Right lobe of liver (tissue), 6 donors: ENCODE results near the gene PPM1L. TPM values are rescaled to one million over a fixed set of nuclear protein-coding genes. Genes with fewer than 3 reads are reported as not detected.

Experiments
- ATAC-seq, 4 donors: fragments of 200-7000 bp; cut with Tn5 transposase; one replicate each; pipeline ENCODE4 v1.9.1; 2020; ENCODE audit warnings: mild to moderate bottlenecking in 4 of 4, moderate library complexity in 4 of 4
- DNase-seq, 3 donors: peaks; one replicate each; pipeline ENCODE4 v3.0.0-alpha.2; 2020
- H3K27ac ChIP-seq, 3 donors: fragments of 200-600 bp; one replicate each; pipeline ENCODE4 v1.8.0; 2022
- H3K27me3 ChIP-seq, 2 donors: fragments of 200-600 bp; one replicate each; pipeline ENCODE4 v1.8.0; 2022
- H3K36me3 ChIP-seq, 4 donors: fragments of 200-600 bp; sonication (generic) in 1 of 4; one replicate each; pipeline versions ENCODE4 v1.5.1 to v1.8.0; 2017 to 2022; ENCODE audit warnings: control low read depth in 1 of 4
- H3K4me1 ChIP-seq, 4 donors: fragments of 200-600 bp; sonication (generic) in 1 of 4; one replicate each; pipeline versions ENCODE4 v1.5.1 to v1.8.0; 2017 to 2022; ENCODE audit warnings: control low read depth in 1 of 4
- H3K4me3 ChIP-seq, 3 donors: fragments of 200-600 bp; one replicate each; pipeline ENCODE4 v1.8.0; 2022
- H3K9me3 ChIP-seq, 4 donors: fragments of 200-600 bp; sonication (generic) in 1 of 4; one replicate each; pipeline versions ENCODE4 v1.5.1 to v1.8.0; 2017 to 2022; ENCODE audit warnings: control low read depth in 1 of 4
- CTCF ChIP-seq, 4 donors: fragments of 200-600 bp in 3 of 4; fragments of 450-650 bp in 1 of 4; IDR thresholded peaks; one replicate each; pipeline versions ENCODE4 v1.5.1 to v1.8.0; 2016 to 2022; ENCODE audit warnings: antibody characterized with exemption in 4 of 4, mild to moderate bottlenecking in 2 of 4
- POLR2A ChIP-seq: fragments of 450-650 bp; IDR thresholded peaks from one replicate; pipeline ENCODE4 v1.6.1; 2017; ENCODE audit warnings: antibody characterized with exemption, mild to moderate bottlenecking
- WGBS: methylation state at CpG from one replicate; pipeline ENCODE4 v1.1.6; 2018; ENCODE audit warnings: low coverage, low lambda C conversion rate; ENCODE audit not compliant: insufficient coverage; ENCODE audit errors: missing lambda C conversion rate; 5-methylcytosine and 5-hydroxymethylcytosine counted together
- intact Hi-C, 2 donors: fragments of 100-400 bp; cut with DNase I; formaldehyde crosslinking; loops; one replicate each; pipeline versions ENCODE4 v1.11.2 to v1.14.1; 2022
- total RNA-seq, 6 experiments: library from RNA; depleted of rRNA in 2 of 6; stranded (reverse); fragments of >200 nt in 2 of 6; fragmentation: NEBNext Ultra II Directional in 3 of 6; extraction: Animal tissue kit (Norgen Biotek cat#: 25700) in 3 of 6; gene quantifications; one replicate each; pipeline versions ENCODE4 v1.1.0 to v1.2.4, GENCODE V29; 2016 to 2023
- donor health status: DM: no; HTN: yes; CAD: no.
- donor health status: DM: no; HTN: no; CAD: no.
- donor health status: DM: no; HTN: no; CAD: no.
- donor health status: DM: no; HTN: yes; CAD: no.
- donor health status: DM: no; HTN: yes; CAD: no.

PPM1L gene
- total RNA-seq, 6 experiments from 2014 or later = 6.9 to 25.4 (median 14.7) TPM

- Histone ChIP-seq H3K4me3 (no peak overlapping the region), H3K27me3 (no peaks in the 10 kb centered on the region), H3K4me1 (peaks cover 0 to 7% (median 0%) of the 10 kb centered on the region in 4 donors), H3K9me3 (no peaks in the 10 kb centered on the region), H3K36me3 (no peaks in the 10 kb centered on the region), H3K27ac (no peak overlapping the region)
- WGBS = 59% methylated on average over 2 of the region's 2 CpGs
- ATAC-seq (peak in 1 of 4 donors; percentile 28), DNase-seq (no peak)
- TF ChIP-seq POLR2A (no peak), CTCF (IDR thresholded peaks at IDR 0.05) (no peak)
- intact Hi-C loops = no loop called here
Measured at GRCh38 chr3:160986069-160986468, 230.0 kb downstream of the PPM1L start.

- Histone ChIP-seq H3K4me1 (peaks cover 0 to 7% (median 0%) of the 10 kb centered on the region in 4 donors), H3K9me3 (no peaks in the 10 kb centered on the region), H3K27ac (no peak overlapping the region), H3K36me3 (no peaks in the 10 kb centered on the region), H3K27me3 (no peaks in the 10 kb centered on the region), H3K4me3 (no peak overlapping the region)
- ATAC-seq (peak in 3 of 4 donors; percentile 33 to 51 (median 46)), DNase-seq (no peak)
- TF ChIP-seq CTCF (IDR thresholded peaks at IDR 0.05) (no peak), POLR2A (no peak)
- WGBS = 41% methylated on average over 4 of the region's 4 CpGs
- intact Hi-C loops = no loop called here
Measured at GRCh38 chr3:160987982-160988964, 232.2 kb downstream of the PPM1L start.

GRCh38 chr3:160990446-160990845 is 234.4 kb downstream of the PPM1L start:
- no peak for ATAC-seq
- Histone ChIP-seq H3K27ac (no peak overlapping the region), H3K27me3 (no peaks in the 10 kb centered on the region), H3K4me3 (no peak overlapping the region), H3K36me3 (no peaks in the 10 kb centered on the region), H3K9me3 (no peaks in the 10 kb centered on the region), H3K4me1 (peaks cover 0 to 7% (median 0%) of the 10 kb centered on the region in 4 donors)
- no peak for DNase-seq
- WGBS = 90% methylated on average over 2 of the region's 2 CpGs
- intact Hi-C loops = no loop called here
- no peak for TF ChIP-seq CTCF (IDR thresholded peaks at IDR 0.05)
- no peak for TF ChIP-seq POLR2A

- Histone ChIP-seq H3K27ac (no peak overlapping the region), H3K4me3 (no peak overlapping the region), H3K27me3 (no peaks in the 10 kb centered on the region), H3K9me3 (no peaks in the 10 kb centered on the region), H3K4me1 (peaks cover 0 to 7% (median 0%) of the 10 kb centered on the region in 4 donors), H3K36me3 (no peaks in the 10 kb centered on the region)
- ATAC-seq = no peak
- intact Hi-C loops = no loop called here
- WGBS = 90% methylated on average over 3 of the region's 3 CpGs
- no peak for TF ChIP-seq POLR2A
- TF ChIP-seq CTCF (IDR thresholded peaks at IDR 0.05) = no peak
- DNase-seq = no peak
Measured at GRCh38 chr3:160992712-160993111, 236.7 kb downstream of the PPM1L start.
